ENCODE results near the gene BAZ2B.
"Not testable (repeated sequence)": the region's sequence is repeated elsewhere in the genome, so short reads cannot be mapped to it uniquely, and the experiment has no call there.

BAZ2B gene

DNA sequence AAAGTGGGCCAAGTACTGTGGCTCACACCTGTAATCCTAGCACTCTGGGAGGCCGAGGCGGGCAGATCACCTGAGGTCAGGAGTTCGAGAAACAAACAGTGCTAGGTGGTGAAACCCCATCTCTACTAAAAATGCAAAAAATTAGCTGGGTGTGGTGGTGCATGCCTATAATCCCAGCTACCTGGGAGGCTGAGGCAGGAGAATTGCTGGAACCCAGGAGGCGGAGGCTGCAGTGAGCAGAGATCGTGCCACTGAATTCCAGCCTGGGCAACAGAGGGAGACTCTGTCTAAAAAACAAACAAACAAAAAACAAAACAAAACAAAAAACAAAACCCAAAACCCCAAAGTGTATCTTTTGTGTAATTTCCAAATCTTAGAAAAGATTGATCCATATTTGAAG, 214.2 kb downstream of the BAZ2B start:
- DNase-seq = not testable (repeated sequence)

DNA sequence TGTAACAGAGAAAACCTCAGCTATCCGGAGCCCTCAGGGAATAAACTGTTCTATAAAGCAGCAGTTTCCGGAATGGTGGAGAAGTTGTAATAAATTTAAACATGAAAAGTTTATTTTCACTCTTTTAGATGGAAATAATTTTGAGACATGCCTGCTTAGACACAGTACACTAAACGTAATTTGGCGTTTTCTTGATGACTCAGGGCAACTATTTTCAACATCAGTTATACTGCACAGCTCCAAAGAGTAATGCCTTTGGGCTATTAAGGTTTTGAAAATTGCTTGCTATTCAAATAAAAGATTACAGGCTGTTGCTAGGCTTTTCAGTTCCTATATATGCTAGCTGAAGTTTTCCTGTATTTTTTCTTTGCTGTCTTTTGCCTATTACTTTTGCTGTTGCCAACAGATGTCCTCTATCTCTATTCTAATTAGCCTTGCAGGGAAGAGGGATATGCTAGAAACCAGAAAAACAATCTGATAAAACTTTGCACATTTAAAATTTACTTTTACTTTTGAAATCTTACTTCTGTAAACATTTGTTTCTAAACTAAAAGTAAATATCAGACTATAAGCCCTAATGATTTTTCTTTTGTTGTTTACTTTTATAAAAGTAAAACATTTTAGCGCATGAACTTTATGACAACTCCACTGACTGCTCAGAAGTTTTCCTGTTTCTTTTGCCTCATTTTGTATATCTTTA, 216.5 kb downstream of the BAZ2B start:
- DNase-seq = no peak

DNA sequence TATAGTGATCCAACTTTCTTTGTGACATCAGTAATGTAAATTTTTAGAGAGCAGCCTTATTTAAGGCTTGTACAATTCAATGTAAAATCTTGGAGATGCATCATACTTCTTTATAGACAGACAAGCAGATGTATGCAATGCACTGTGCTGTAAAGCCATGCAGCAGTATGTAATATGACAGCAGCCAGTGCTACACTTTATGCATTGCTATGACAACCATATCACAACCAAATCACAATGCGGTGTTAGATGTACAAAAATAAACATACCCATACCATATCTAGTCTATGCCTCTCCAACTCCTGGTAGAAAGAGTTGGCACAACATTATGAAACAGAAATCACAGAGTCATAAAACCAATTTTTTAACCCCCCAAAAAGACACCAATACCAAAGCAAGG, 219.5 kb downstream of the BAZ2B start:
- no peak for DNase-seq

DNA sequence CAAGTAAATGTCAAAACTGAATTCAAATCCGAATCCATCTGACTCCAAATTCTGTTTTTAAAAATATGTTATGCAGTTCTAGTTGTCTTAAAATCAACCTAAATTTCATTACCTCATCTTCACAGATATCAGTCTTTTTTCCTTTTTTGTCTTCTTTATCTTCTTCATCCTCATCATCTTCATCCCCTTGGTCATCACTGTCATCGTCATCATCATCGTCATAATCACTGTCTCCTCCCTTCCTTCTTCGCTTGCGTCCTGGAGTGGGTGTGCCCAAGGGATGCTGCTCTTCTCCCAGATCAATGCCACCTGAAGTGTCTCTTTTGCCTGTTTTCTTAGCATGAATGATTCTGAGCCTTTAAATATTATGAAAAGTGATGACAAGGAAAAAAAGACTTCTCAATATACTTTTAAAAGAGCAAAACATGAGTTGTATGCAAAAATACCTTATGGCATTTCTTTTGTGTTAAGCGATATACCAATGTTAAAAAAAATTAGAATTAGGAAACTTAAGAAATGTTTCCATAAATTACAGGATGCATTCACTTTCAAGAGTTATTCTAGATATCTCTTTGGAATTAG, 233.8 kb downstream of the BAZ2B start:
- DNase-seq = no peak

DNA sequence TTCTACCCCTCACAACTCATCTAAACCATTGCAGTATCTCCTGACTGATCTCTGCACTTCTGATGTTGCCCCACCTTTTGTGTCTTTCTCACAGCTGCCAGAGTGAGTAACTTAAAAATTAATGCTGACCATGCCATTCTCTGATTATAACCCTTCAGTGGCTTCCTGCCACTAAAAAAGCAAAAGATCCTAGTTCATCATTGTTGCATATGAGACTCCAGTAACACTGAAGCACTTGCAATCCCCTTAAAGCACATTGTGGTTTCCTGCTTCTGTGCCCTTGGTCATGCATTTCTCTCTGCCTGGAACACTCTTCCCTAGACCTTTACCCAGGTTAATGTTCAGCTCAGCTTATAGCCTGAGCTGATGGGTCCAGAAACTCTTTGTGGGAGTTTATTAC, 234.8 kb downstream of the BAZ2B start:
- no peak for DNase-seq

DNA sequence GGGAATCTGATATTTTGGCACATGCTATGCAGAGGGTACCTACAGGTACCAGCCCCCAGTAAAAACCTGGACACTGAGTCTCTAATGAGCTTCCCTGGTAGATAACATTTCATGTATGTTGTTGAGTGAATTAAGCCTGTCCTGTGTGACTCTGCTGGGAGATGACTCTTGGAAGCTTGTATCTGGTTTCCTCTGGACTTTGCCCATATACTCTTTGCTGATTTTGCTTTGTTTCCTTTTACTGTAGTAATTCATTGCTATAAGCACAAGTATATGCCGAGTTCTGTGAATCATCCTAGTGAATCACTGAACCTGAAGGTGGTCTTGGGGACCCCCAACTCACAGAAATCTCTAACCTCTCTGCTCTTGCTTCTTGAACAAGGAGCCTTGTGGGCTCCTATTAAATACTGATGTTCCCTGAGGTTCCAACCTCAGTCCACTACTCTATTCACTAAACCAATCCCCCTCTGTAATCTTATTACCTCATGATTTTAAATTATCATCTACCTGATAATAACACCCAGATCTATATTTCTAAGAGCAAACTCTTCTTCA, 235.6 kb downstream of the BAZ2B start:
- no peak for DNase-seq

DNA sequence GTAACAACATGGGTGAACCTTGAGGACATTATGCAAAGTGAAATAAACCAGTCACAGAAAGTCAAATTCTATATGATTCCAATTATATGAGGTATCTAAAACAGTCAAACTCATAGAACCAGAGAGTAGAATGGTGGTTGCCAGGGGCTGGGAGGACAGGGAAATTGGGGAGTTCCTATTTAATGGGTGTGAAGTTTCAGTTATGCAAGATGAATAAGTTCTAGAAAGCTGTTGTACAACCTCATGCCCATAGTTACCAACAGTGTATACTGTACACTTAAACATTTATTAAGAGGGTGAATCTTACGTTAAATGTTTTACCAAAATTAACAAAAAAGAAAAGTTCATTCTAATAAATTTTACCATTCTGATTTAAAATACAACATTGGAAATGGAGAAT, 237.2 kb downstream of the BAZ2B start:
- no peak for DNase-seq

DNA sequence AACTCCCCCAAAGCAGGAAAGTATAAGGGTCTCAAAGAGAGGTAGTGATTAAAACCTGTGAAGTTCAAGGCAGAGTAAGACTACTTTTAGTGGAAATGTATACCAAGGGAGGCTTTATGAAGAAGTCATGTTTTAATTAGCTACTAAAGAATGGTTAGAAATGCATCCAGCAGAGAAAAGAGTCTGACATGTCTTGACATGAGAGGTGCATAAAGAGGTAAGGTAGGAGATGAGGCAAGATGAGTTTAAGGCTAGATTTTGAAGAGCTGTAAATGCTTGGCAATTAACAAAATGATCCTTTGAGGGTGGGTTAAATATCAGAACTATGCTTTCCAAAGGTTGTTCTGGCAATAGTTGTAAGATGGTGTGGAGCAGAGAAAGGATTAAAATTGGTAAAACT, 241.1 kb downstream of the BAZ2B start:
- DNase-seq = no peak

DNA sequence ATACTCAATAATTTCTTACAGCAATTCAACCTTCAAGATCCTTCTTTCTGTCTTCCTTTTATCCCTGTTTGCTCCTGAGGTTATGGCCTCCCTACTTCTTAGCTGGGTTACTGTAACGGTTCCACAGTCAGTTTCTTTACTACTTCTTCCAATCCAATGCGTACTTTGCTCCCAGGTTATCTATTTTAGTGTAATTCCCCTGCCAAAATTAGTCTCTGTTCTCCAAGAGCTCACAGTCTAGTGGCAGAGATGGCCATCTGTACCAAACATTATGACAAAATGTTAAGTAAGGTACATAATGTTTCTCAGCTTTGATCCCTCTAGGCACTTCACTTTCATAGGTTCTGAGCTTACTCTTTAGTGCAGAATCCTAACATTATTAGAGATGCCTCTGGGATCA, 244.8 kb downstream of the BAZ2B start:
- no peak for DNase-seq

DNA sequence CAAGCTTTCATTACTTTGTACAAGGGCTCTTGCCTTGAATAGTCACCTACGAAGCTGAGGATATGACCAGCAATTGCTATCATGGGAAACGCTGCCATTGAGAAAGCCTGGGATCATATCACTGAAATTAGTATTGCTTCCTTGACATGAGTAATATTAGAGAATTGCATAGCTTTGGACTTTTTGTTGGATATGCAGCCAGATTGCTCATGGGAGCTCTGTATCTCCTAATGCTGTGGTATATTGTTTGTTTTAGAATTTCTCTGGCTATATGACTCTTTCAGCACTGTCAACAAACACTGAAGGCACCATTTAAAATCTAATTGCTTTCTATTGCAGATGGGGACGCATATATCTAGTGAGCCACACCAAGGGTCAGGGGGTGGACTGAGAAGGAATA, 249.8 kb downstream of the BAZ2B start:
- no peak for DNase-seq

DNA sequence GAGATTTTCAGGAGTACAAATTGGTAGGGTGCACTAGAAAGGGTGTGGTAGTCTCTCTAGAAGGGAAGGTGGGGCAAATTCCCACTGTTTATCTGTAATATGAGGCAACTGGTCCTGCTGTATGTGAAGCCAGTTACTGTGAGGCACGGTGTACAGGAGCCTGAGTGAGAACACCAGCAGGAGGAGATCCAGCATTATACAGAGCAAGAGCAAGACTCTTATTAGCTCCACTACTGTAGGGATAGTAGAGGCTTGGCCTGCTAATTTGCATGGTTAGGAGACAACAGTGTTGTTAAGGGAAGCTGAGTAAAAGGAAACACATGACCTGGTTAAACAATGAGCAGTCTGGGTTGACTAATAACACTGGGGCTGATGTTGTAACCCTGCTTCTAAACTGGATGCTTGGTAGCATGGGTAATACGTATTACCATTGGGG, 253.5 kb downstream of the BAZ2B start:
- no peak for DNase-seq

DNA sequence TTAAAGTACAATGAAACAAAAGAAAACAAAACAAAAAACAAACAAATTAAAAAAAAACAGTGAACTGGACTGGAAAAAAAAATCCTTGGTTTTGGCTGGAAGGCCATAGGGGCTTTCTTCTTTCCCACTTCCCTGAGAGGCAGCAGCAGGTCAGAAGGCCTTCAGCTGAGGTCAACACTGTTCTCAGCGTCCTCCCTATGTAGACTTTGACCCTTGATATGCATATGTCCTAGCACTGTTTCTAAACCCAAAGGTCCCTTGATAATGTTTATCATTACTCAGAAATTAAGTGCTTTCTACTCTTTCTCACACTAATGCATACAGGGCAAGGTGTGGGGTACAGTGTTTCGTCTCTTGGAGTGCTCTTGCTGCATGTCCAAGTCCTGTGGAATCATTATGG, 254.3 kb downstream of the BAZ2B start:
- no peak for DNase-seq

DNA sequence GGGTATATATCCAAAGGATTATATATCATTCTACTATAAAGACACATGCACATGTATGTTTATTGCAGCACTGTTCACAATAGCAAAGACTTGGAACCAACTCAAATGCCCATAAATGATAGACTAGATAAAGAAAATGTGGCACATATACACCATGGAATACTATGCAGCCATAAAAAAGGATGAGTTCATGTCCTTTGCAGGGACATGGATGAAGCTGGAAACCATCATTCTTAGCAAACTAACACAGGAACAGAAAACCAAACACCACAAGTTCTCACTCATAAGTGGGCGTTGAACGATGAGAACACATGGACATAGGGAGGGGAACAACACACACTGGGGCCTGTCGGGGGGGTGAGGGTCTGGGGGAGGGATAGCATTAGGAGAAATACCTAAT, 254.7 kb downstream of the BAZ2B start:
- DNase-seq = not testable (repeated sequence)

DNA sequence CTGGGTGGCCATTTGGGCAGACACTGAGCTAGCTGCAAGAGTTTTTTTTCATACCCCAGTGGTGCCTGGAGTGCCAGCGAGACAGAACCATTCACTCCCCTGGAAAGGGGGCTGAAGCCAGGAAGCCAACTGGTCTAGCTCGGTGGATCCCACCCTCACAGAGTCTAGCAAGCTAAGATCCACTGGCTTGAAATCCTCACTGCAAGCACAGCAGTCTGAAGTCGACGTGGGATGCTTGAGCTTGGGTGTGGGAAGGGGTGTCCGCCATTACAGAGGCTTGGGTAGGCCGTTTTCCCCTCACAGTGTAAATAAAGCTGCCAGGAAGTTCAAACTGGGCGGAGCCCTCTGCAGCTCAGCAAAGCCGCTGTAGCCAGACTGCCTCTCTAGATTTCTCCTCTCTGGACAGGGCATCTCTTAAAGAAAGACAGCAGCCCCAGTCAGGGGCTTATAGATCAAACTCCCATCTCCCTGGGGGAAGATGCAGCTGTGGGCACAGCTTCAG, 260.2 kb downstream of the BAZ2B start:
- DNase-seq = no peak

DNA sequence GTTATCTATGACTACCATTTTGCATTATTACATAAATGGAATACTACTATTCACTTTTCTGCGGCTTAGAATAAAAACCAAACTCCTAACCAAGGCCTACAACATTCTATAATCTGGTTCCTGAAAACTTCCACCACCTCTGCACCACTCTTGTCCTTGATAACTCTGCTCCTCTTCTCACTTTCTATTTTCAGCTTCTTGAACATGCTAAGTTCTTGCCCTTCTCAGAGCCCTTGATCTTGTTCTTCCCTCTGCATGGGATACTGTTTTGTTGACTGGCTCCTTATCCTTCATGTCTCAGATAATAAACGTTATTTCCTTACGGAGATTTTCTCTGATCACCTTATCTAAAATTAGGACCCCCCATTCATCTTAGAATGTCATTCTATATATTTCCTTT, 264.4 kb downstream of the BAZ2B start:
- DNase-seq = no peak

DNA sequence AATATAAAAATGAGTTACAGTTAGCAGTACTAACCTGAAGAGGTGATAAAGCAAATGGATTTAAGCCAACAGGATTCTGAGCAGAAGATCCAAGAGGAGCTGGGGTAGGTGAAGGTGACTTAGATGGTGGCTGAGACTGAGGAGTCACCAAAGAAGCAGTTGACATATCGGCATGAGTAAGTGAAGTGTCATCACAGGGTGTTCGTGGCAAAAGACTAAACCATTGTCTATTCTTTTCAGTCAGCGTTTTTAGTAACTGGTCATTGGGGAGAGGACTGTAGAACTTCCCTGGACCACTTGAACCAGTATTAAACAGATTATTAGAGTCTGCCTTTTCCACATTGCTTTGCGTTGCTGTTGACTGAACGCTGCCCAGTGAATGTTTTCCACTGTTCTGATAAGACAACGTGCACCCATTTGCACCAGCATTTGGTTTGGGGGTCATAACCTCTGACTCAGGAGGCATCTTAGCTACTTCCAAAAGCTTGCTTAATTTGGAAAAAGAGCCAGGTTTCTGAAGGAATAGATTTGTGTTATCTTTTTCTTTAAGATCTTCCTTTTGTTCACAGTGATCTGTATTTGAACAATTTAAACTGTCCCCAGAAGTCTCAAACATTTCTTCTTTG, 266.6 kb downstream of the BAZ2B start:
- DNase-seq = no peak

DNA sequence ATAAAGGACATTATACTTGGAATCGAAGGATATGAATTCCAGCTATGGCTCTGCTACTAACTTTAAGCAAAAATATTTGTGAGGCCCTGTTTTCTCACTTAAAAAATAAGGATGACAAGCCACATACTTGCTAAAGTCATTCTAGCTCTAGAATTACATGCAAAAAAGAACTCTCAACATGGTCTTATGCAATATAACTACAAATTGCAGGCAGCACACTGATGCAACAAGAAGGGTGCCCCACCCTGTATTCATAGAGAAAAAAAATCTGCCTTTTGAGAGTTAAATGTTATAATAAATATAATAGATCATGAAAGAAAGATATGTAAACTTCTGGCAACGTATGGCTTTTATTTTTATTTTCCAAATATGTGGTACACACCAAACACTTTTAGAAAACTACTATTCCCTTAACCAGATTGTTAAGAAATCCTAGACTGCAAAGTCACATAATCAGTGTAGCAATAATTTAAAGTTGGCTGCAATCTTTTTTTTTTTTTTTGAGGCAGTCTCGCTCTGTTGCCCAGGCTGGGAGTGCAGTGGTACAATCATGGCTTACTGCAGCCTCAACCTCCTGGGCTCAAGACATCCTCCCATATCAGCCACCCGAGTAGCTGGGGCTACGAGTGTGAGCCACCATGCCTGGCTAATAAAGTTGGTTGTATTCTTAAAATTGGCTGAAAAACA, 289.6 kb downstream of the BAZ2B start:
- no peak for DNase-seq

DNA sequence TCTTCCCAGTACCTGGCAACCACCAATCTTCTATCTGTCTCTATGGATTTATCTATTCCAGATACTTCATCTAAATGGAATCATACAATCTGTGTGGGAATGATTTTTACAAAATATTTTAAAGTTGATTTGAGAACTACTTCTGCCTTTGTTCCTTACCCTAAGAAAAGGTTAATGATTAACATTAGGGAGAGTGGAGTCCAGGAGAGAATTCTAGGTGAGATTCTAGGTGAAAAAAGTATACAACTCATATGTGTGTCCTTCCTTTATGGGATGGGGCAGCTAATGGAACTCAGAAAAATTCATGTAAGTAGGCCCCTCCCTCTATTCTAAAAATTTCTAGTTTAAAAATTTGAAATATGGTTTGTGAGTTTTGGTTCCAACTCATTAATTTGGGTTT, 293.9 kb downstream of the BAZ2B start:
- no peak for DNase-seq

DNA sequence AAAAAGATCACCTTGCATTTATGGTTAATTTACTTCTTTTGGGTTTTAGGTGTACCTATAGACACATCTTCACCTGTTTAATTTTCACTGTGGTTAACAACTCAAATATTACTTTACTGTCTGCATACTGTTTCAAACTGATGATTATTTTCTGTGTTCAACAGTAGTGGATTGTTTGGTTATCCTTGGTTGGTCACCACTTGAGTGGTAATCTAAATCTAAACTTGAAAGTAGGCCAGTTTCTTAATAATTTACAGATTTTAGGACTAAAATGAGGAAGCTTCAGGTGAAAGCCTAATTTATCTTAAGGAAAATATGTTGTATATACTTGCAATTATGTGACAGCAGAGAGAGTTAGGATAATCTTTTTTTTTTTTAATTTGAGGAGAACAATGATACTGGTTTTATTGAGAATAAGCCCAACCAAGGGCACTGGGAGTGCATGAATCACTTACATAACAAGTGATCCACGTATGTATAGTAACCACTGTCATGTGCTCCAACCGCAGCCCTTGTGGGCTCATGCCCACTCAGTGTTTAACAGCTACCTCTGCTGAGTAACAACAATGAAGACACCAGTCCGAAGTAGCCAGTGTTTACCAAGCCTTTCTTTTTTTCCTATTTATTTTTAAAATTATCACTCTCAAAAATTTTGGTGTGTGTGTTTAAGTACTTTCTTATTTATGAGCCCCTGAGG, 298.8 kb downstream of the BAZ2B start:
- DNase-seq = no peak

DNA sequence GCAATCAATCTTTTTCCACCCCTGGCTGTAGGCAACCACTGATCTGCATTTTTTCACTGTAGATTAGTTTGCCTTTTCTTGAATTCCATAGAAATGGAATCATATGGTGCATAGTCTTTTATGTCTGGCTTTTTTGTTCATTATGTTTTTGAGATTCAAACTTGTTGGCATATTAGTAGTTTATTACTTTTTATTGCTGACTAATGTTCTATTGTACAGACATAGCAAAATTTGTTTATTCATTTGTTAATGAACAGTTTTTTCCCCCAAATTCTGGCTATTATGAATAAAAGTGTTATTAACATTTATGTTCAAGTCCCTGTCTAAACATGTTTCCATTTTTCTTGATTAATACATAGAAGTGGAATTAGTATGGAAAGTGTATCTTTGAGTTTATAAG, 308.4 kb downstream of the BAZ2B start:
- no peak for DNase-seq

DNA sequence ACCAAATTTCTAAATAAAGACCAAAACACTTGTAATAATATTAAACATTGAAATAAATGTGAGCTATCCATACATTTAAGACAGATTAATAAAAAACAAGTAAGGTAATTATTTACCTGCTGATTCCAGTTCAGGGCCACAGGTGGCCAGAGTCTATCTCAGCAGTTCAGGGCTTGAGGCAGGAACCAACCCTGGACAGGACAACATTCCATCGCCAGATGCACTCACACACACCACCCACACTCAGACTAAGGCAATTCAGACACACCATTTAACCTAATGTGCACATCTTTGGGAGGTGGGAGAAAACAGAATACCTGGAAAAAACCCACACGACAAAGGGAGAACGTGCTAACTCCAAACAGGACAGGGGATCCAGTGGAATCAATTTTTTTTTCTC, 315.8 kb downstream of the BAZ2B start:
- no peak for DNase-seq

DNA sequence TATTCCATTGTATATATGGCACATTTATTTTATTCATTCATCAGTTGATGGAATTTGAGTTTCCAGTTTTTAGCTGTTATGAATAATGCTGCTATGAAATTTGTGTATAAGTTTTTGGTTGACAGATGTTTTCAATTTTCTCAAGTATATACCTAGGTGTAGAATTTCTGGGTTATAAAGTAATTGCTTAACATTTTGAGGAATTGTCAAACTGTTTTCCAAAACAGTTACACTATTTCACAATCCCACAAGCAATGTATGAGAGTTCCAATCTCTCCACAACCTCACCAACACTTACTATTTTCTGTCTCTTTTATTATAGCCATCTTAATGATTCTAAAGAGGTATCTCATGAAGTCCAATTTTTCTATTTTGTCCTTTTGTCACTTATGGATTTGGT, 317.4 kb downstream of the BAZ2B start:
- DNase-seq = no peak
